Measurements from ENCODE around the gene FBXO5. TPM values are rescaled to one million over a fixed set of nuclear protein-coding genes. Genes with fewer than 3 reads are reported as not detected.
"Not testable (repeated sequence)": the region's sequence is repeated elsewhere in the genome, so short reads cannot be mapped to it uniquely, and the experiment has no call there.

FBXO5 gene
- total RNA-seq, 1 donor from 2014 or later = 13.3 TPM

- CTCF ChIA-PET = no interaction called here
- Mint-ChIP-seq H3K4me1 (peaks cover 12% of the 10 kb centered on the region), H3K9me3 (no peaks in the 10 kb centered on the region), H3K4me3 (no peak overlapping the region), H3K36me3 (ENCODE audit: low read depth) (peaks cover 70% of the 10 kb centered on the region), H3K27ac (no peak overlapping the region), H3K27me3 (no peaks in the 10 kb centered on the region)
- intact Hi-C loops (cut with micrococcal nuclease) = no loop called here
- POLR2A ChIA-PET = no interaction called here
- TF ChIP-seq CTCF (IDR thresholded peaks at IDR 0.05) = no peak
- DNase-seq = no peak
- ATAC-seq (ENCODE audit: low read depth) = no peak
These were observed 11.0 kb upstream of the FBXO5 start for GRCh38 chr6:152993847-152994246.

- intact Hi-C loops (cut with micrococcal nuclease) = no loop called here
- ATAC-seq (ENCODE audit: low read depth) (no peak), DNase-seq (no peak)
- Mint-ChIP-seq H3K9me3 (no peaks in the 10 kb centered on the region), H3K36me3 (ENCODE audit: low read depth) (peaks cover 66% of the 10 kb centered on the region), H3K27ac (no peak overlapping the region), H3K4me1 (peaks cover 12% of the 10 kb centered on the region), H3K27me3 (no peaks in the 10 kb centered on the region), H3K4me3 (no peak overlapping the region)
- TF ChIP-seq CTCF (IDR thresholded peaks at IDR 0.05) = no peak
- CTCF ChIA-PET = no interaction called here
- POLR2A ChIA-PET = no interaction called here
These were observed 10.6 kb upstream of the FBXO5 start for GRCh38 chr6:152993431-152993830.

- intact Hi-C loops (cut with micrococcal nuclease) = loop anchor here (10.0 kb wide), 1 partner anchor 802 kb away; no protein-coding TSS in a partner anchor
- CTCF ChIA-PET = no interaction called here
- Mint-ChIP-seq H3K27ac (no peak overlapping the region), H3K4me3 (no peak overlapping the region), H3K4me1 (peaks cover 21% of the 10 kb centered on the region), H3K36me3 (ENCODE audit: low read depth) (peaks cover 29% of the 10 kb centered on the region), H3K9me3 (no peaks in the 10 kb centered on the region), H3K27me3 (no peaks in the 10 kb centered on the region)
- no peak for TF ChIP-seq CTCF (IDR thresholded peaks at IDR 0.05)
- ATAC-seq (ENCODE audit: low read depth) (no peak), DNase-seq (no peak)
- POLR2A ChIA-PET = no interaction called here
These were observed 4.1 kb upstream of the FBXO5 start for GRCh38 chr6:152986978-152987377.

GRCh38 chr6:152985300-152985699, 2.5 kb upstream of the FBXO5 start:
- DNase-seq; H3K27ac Mint-ChIP-seq; ATAC-seq (ENCODE audit: low read depth); H3K9me3 Mint-ChIP-seq; H3K27me3 Mint-ChIP-seq; H3K4me3 Mint-ChIP-seq: not testable (repeated sequence)
- CTCF ChIA-PET = interaction anchor here (0.7 kb wide), 1 partner anchor 648 kb away, joined by 4 read pairs; no protein-coding TSS in a partner anchor
- intact Hi-C loops (cut with micrococcal nuclease) = loop anchor here (2.0 to 10.0 kb wide), 2 partner anchors 800 to 1748 kb away; partner anchors contain the start of gene SCAF8
- Mint-ChIP-seq H3K4me1 (peaks cover 35% of the 10 kb centered on the region), H3K36me3 (ENCODE audit: low read depth) (peaks cover 22% of the 10 kb centered on the region)
- POLR2A ChIA-PET = interaction anchor here (1.0 kb wide), 1 partner anchor 12 kb away, joined by 4 read pairs; no protein-coding TSS in a partner anchor

GRCh38 chr6:152984513-152984872, 1.7 kb upstream of the FBXO5 start:
- Mint-ChIP-seq H3K4me1 (peaks cover 38% of the 10 kb centered on the region), H3K36me3 (ENCODE audit: low read depth) (peaks cover 14% of the 10 kb centered on the region), H3K27me3 (no peaks in the 10 kb centered on the region), H3K9me3 (no peaks in the 10 kb centered on the region), H3K4me3 (peak overlapping the region; percentile 100), H3K27ac (peak overlapping the region; percentile 100)
- CTCF ChIA-PET = no interaction called here
- TF ChIP-seq CTCF (IDR thresholded peaks at IDR 0.05) = no peak
- intact Hi-C loops (cut with micrococcal nuclease) = loop anchor here (2.0 to 10.0 kb wide), 3 partner anchors 682 to 1748 kb away; partner anchors contain the start of gene SCAF8
- POLR2A ChIA-PET = interaction anchor here (1.0 to 2.1 kb wide), 2 partner anchors 13 to 17 kb away, joined by 4 to 26 read pairs; partner anchors contain the start of gene MTRF1L
- DNase-seq (no peak), ATAC-seq (ENCODE audit: low read depth) (no peak)
